OCI-LY7 (cell line): ENCODE measurements around the gene GPATCH2.

Experiments used
- EZH2phosphoT487 ChIP-seq: fragments of 200-600 bp; sonication (generic); IDR thresholded peaks from 2 replicates; pipeline ENCODE4 v1.6.1; 2018; ENCODE audit warnings: low read depth, borderline replicate concordance, mild to moderate bottlenecking, mixed run types, antibody characterized with exemption, low read length, moderate library complexity, mixed read lengths
- TF ChIP-seq, protein P1 (sequence below): fragments of 200-600 bp; sonication (generic); conservative IDR thresholded peaks from 2 replicates; pipeline ENCODE4 v1.5.1; 2014; ENCODE audit warnings: mild to moderate bottlenecking, antibody characterized with exemption, low read length, moderate library complexity, mixed read lengths

DNA sequence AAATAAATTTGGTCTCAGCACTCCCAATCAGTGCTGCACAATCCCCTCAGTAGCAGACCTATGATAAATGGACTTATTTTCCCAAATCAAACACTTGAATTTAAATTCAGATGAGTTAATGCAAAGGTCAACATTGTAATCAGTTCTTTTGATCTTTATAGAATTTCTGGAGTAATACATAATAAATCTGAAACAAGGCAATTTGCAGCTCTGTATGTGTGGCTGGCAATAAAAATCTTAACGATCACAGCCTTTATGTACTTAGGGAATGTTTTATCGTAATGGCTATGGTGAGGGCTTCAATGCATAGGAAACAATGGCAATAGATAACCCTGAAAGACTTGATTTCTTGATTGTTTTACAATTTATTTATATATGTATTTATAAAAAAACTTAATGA, 91.4 kb downstream of the GPATCH2 start:
- TF ChIP-seq, protein P1, sequence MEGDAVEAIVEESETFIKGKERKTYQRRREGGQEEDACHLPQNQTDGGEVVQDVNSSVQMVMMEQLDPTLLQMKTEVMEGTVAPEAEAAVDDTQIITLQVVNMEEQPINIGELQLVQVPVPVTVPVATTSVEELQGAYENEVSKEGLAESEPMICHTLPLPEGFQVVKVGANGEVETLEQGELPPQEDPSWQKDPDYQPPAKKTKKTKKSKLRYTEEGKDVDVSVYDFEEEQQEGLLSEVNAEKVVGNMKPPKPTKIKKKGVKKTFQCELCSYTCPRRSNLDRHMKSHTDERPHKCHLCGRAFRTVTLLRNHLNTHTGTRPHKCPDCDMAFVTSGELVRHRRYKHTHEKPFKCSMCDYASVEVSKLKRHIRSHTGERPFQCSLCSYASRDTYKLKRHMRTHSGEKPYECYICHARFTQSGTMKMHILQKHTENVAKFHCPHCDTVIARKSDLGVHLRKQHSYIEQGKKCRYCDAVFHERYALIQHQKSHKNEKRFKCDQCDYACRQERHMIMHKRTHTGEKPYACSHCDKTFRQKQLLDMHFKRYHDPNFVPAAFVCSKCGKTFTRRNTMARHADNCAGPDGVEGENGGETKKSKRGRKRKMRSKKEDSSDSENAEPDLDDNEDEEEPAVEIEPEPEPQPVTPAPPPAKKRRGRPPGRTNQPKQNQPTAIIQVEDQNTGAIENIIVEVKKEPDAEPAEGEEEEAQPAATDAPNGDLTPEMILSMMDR, result no peak
- no peak for TF ChIP-seq EZH2phosphoT487
